GM18951 (cell line): ENCODE measurements around the gene TECR.

Source experiments
- POLR2A ChIP-seq: IDR thresholded peaks from 4 replicates; pipeline ENCODE4 v1.6.1; 2011; ENCODE audit warnings: mild to moderate bottlenecking; ENCODE audit not compliant: insufficient read length, insufficient read depth; ENCODE audit errors: extremely low read depth
- in situ Hi-C: fragments of 300-500 bp; cut with MboI; formaldehyde crosslinking; loops from one replicate; pipeline ENCODE4 v1.12.0; 2022; ENCODE audit warnings: low sequenced_read_pairs, mixed read lengths, inconsistent platforms; ENCODE audit not compliant: unreplicated experiment

The TECR gene

GRCh38 chr19:14515501-14516047, 13.8 kb upstream of the TECR start:
- in situ Hi-C loops = no loop called here
- TF ChIP-seq POLR2A = no peak

- TF ChIP-seq POLR2A = no peak
- in situ Hi-C loops = no loop called here
Measured at GRCh38 chr19:14516048-14516534, 13.3 kb upstream of the TECR start.

- no peak for TF ChIP-seq POLR2A
- in situ Hi-C loops = no loop called here
Measured at GRCh38 chr19:14516746-14517438, 12.5 kb upstream of the TECR start.

DNA sequence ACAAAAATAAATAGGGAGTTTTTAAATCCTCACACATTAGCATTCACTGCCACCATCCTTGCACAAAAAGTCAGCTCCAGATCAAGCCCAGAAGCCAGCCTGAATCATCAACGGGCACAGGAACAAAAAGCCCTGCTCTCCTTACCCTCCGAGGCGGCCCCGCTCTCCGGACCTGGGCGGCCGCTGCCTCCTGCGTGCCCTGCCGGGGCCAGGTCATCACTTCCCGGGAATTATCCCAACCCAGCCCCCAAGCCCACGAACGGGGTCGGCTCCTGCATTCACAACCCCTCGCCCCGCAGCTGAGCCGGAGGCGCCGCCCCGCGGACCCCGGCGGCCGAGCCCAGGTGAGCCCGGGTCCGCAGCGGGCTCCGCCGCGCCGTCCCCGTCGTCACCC, 12.0 kb upstream of the TECR start:
- in situ Hi-C loops = no loop called here
- no peak for TF ChIP-seq POLR2A

GRCh38 chr19:14517840-14518505, 11.4 kb upstream of the TECR start, which contains the start of gene DNAJB1:
DNAJB1 (minus strand) TSS chr19:14518397; CDS start chr19:14518349, 48 bp downstream.
- TF ChIP-seq POLR2A = peak; percentile 95
- in situ Hi-C loops = no loop called here

DNA sequence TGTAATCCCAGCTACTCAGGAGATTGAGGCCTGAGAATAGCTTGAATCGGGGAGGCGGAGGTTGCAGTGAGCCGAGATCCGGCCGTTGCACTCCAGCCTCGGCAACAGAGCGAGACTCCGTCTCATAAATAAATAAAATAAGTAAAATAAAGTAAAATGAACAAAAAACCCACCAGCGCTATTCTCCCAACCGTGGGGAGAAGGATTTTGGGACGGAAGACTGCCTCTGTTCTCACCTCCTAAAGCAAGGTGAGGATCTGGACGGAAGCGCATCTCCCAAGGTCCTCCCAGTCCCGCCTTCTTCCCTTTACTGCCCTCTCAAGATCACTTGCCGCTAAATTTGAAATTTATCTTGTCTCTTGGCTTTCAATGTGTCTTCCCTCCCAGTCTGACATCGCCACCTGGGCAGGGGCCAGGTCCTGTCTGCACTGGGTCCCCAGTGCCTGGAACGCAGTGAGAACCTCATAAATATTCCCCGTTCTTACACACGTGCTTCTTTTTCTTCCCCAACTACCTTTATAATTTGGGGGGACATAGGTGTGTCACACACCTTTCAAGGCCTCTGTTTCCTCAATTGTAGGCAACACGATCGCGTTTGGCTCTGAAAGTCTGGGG, 10.0 kb upstream of the TECR start:
- no peak for TF ChIP-seq POLR2A
- in situ Hi-C loops = no loop called here

DNA sequence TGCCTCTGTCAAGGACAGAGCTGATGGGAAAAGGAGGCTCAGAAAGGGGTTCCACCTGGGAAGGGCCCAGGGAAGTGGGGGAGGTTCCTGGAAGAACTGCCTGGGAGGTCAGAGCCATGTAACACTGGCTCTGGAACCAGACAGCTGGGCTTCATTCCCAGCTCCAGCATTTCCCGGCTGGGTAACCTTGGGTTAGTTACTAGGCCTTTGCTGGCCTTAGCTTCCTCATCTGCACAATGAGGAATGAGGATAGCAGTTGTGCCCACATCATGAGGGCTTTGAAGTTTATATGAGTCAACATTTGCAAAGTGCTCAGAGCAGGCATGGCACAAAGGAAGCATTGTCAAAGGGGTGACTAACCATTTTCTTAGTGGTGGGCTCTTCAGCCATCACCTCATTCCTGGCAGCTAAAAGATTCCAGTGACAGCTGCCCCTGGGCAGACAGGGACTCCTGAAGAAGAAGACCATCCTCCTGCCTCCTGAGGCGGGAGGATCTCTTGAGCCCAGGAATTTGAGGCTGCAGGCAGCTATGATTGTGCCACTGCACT, 9.5 kb upstream of the TECR start:
- no peak for TF ChIP-seq POLR2A
- in situ Hi-C loops = no loop called here

GRCh38 chr19:14520543-14520942, 8.9 kb upstream of the TECR start:
- TF ChIP-seq POLR2A = no peak
- in situ Hi-C loops = no loop called here

DNA sequence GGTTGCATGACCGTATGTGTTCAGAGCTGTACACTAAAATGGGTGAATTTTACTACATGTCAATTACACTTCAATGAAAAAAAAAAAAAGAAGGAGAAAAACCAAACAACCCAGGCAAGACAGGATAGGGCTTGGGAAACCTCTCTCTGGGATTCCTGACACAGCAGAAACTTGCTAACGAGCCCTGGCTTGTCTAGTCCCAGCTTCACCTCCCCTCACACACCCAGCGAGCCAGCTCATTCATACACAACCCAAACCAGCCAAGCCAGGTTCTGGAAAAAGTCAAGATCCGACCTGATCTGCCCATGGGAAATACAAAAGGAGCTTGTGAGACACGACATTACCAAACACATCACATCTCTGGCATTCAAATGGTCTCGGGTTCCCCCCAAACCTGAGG, 3.7 kb upstream of the TECR start:
- in situ Hi-C loops = no loop called here
- TF ChIP-seq POLR2A = no peak

DNA sequence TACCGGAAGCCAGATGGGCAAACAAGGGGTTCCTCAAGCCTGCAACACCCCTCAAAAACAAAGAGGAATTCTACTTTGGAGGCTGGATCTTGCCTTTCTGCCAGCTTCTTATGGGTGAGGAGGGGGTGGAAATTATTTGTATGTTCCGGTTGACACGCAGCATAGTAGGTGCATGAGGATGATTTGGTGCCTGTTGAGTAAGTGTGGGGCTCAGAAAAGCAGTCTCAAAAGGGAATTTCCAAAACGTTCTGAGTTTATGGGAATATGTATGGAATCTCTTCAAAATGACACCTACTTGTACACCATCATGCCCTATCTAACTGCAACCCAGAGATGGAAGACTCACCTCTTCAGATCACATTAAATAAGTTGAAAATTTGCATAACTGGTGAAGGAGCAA, 3.0 kb upstream of the TECR start:
- in situ Hi-C loops = no loop called here
- TF ChIP-seq POLR2A = no peak

DNA sequence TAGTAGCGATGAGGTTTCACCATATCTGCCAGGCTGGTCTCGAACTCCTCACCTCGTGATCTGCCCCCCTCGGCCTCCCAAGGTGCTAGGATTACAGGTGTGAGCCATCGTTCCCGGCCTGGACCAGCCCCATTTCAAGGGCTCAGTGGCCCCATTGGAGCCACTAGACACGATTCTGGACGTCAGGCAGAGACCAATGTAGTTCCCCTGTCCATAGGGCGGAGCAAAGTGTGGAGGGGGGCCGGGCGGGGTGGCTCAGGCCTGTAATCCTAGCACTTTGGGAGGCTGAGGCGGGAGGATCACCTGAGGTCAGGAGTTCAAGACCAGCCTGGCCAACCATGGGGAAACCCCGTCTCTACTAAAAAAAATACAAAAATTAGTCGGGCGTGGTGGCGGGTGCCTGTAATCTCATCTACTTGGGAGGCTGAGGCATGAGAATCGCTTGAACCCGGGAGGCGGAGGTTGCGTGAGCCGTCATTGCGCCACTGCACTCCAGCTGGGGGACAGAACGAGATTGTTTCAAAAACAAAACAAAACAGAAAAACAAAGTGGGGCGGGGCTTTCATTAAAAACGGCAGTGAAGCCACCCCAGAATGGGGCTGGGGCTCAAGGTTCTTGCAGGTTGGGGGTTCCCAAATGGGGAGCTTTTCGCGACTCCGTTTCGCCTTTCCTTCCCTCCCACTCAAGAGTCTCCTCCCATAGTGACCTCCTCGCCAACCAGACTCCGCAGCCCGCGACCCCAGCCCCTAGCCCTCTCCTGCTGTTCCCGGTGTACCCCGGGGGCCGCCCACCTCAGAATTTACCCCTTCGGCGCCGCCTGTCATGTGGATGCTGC, 758 bp upstream of the TECR start:
- no peak for TF ChIP-seq POLR2A
- in situ Hi-C loops = no loop called here

- TF ChIP-seq POLR2A = no peak
- in situ Hi-C loops = no loop called here
Measured at GRCh38 chr19:14530005-14530348, 583 bp downstream of the TECR start.
